Myocyte (in vitro differentiated cells): ENCODE results near the gene NAP1L1. TPM values are rescaled to one million over a fixed set of nuclear protein-coding genes. Genes with fewer than 3 reads are reported as not detected.

Experiments
- DNase-seq: peaks from one replicate; pipeline ENCODE4 v3.0.0-alpha.2; 2012; ENCODE audit warnings: low read depth
- total RNA-seq: library from RNA; depleted of rRNA; stranded (reverse); fragments of >200 nt; gene quantifications from 2 replicates; pipeline ENCODE4 v1.2.3, GENCODE V29; 2014

NAP1L1 gene
- total RNA-seq, 1 donor from 2014 or later, result 334 TPM

GRCh38 chr12:76041406-76041805, 43.1 kb downstream of the NAP1L1 start:
- no peak for DNase-seq

- DNase-seq, result no peak
These were observed 44.0 kb downstream of the NAP1L1 start for GRCh38 chr12:76040461-76040860.

- no peak for DNase-seq
These were observed 46.3 kb downstream of the NAP1L1 start for GRCh38 chr12:76038176-76038575.

GRCh38 chr12:76037130-76038103, 47.1 kb downstream of the NAP1L1 start:
- peak; percentile 79 for DNase-seq

- DNase-seq, result no peak
These were observed 49.4 kb downstream of the NAP1L1 start for GRCh38 chr12:76035045-76035444.

GRCh38 chr12:76033081-76034011, 51.1 kb downstream of the NAP1L1 start:
- peak; percentile 64 for DNase-seq

- DNase-seq, result peak; percentile 78
These were observed 52.2 kb downstream of the NAP1L1 start for GRCh38 chr12:76032043-76032981.

- DNase-seq, result peak; percentile 99
These were observed 53.0 kb downstream of the NAP1L1 start, which contains the start of gene PHLDA1 for GRCh38 chr12:76031414-76032042. PHLDA1 (minus strand) TSS chr12:76031776.

- DNase-seq, result no peak
These were observed 53.4 kb downstream of the NAP1L1 start for GRCh38 chr12:76031081-76031413.

GRCh38 chr12:76030341-76031080, 54.0 kb downstream of the NAP1L1 start:
- DNase-seq, result peak; percentile 76

GRCh38 chr12:76029982-76030340, 54.5 kb downstream of the NAP1L1 start:
- peak; percentile 67 for DNase-seq

GRCh38 chr12:76028571-76029277, 55.8 kb downstream of the NAP1L1 start:
- no peak for DNase-seq

- DNase-seq, result no peak
These were observed 57.8 kb downstream of the NAP1L1 start for GRCh38 chr12:76026643-76027063.

- no peak for DNase-seq
These were observed 58.6 kb downstream of the NAP1L1 start for GRCh38 chr12:76025601-76026575.

GRCh38 chr12:76024942-76025600, 59.4 kb downstream of the NAP1L1 start:
- DNase-seq, result peak; percentile 61

- DNase-seq, result no peak
These were observed 60.2 kb downstream of the NAP1L1 start for GRCh38 chr12:76024102-76024781.
